Stimulated activated CD4-positive, alpha-beta T cell treated with anti-CD3 and anti-CD28 coated beads, TNF-alpha, amount 100 ng/mL, for 24 hours (primary cell): ENCODE results near the gene GJA10.

ENCODE experiments used
- DNase-seq, 3 experiments: peaks; one replicate each; pipeline ENCODE4 v3.0.0-alpha.2; 2020; ENCODE audit warnings: low read depth in 3 of 3

The GJA10 gene

GRCh38 chr6:89944826-89945407 lies 50.6 kb downstream of the GJA10 start:
- DNase-seq: no peak
